Astrocyte (in vitro differentiated cells and primary cell): Measurements from ENCODE around the gene KRT7.

Source experiments
- CTCF ChIP-seq: IDR thresholded peaks from 2 replicates; pipeline ENCODE4 v1.5.1; 2011; ENCODE audit warnings: low read depth, mild to moderate bottlenecking, inconsistent platforms, low read length, moderate library complexity; ENCODE audit not compliant: insufficient read depth
- EZH2 ChIP-seq: IDR thresholded peaks from 2 replicates; pipeline ENCODE4 v1.6.1; 2012; ENCODE audit warnings: mild to moderate bottlenecking, low read length, inconsistent platforms; ENCODE audit not compliant: insufficient read depth

GRCh38 chr12:52188658-52189057 is 44.4 kb upstream of the KRT7 start:
- no peak for TF ChIP-seq CTCF
- TF ChIP-seq EZH2: no peak
